Endothelial cell (in vitro differentiated cells): Measurements from ENCODE around the gene CLDN15. TPM values are rescaled to one million over a fixed set of nuclear protein-coding genes. Genes with fewer than 3 reads are reported as not detected.

Source experiments
- DNase-seq: peaks from one replicate; pipeline ENCODE4 v3.0.0; 2021; ENCODE audit warnings: low spot score
- H3K27ac Mint-ChIP-seq: one replicate; pipeline ENCODE4 v1.8.0; 2021; ENCODE audit warnings: mixed read lengths, inconsistent platforms; ENCODE audit not compliant: unreplicated experiment
- H3K27me3 Mint-ChIP-seq: one replicate; pipeline ENCODE4 v1.8.0; 2021; ENCODE audit warnings: mild to moderate bottlenecking, moderate library complexity, mixed read lengths, inconsistent platforms; ENCODE audit not compliant: unreplicated experiment
- H3K36me3 Mint-ChIP-seq: one replicate; pipeline ENCODE4 v1.8.0; 2021; ENCODE audit warnings: mild to moderate bottlenecking, low read depth, mixed read lengths, inconsistent platforms; ENCODE audit not compliant: unreplicated experiment
- H3K4me1 Mint-ChIP-seq: one replicate; pipeline ENCODE4 v1.8.0; 2021; ENCODE audit warnings: mild to moderate bottlenecking, mixed read lengths, inconsistent platforms; ENCODE audit not compliant: unreplicated experiment
- H3K4me3 Mint-ChIP-seq: one replicate; pipeline ENCODE4 v1.8.0; 2021; ENCODE audit warnings: mild to moderate bottlenecking, mixed read lengths, inconsistent platforms; ENCODE audit not compliant: unreplicated experiment
- H3K9me3 Mint-ChIP-seq: one replicate; pipeline ENCODE4 v1.8.0; 2021; ENCODE audit warnings: mixed read lengths, inconsistent platforms; ENCODE audit not compliant: unreplicated experiment
- total RNA-seq: library from RNA; stranded (reverse); fragmentation: NEBNext Ultra II Directional; extraction: Animal tissue kit (Norgen Biotek cat#: 25700); gene quantifications from one replicate; pipeline ENCODE4 v1.2.1, GENCODE V29; 2021; ENCODE audit not compliant: unreplicated experiment
- TF ChIP-seq, protein P1 (sequence below): fragments of 200-600 bp; sonication (generic); IDR thresholded peaks from one replicate; pipeline ENCODE4 v1.5.0; 2021; ENCODE audit warnings: antibody characterized with exemption; ENCODE audit not compliant: unreplicated experiment

CLDN15 gene
- total RNA-seq, 1 donor from 2014 or later = 10.5 TPM

DNA sequence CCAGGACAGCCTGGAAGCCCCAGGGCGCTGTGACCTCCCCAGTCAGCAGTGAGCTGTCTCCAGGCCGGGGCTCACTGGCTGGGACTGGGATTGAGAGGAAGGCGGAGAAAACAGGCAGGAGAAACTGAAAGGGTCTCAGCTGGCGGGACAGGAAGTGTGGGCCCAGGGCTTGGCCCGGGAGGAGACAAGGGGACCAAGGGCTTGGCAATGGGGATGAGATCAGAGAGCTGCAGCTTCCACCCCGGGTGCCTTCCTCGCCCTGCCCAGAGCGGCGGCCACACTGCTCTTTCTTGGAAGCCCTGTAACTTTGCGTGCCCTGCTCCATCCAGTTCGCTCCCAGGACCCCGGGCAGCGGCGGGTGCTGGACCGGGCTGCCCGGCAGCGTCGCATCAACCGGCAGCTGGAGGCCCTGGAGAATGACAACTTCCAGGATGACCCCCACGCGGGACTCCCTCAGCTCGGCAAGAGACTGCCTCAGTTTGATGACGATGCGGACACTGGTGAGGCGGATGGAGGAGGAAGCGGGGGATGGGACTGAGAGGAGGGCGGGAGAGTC lies 15.2 kb downstream of the CLDN15 start:
- peaks cover 13% of the 10 kb centered on the region for H3K27me3 Mint-ChIP-seq
- no peak for DNase-seq

DNA sequence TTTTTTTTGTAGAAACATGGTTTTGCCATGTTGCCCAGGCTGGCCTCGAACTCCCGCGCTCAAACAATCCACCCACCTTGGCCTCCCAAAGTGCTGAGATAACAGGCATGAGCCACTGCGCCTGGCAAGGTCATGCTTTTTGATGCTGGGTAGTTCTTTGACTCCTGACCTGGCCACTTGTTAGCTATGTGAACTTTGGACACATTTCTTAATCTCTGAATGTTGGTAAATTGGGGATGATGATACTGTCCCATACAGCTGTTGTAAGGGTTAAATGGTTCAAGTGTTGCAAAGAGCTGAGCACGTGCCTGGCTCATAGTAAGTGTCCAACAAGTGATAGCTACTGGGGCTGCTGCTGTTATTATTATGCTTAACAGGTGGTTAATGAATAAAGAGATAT lies 17.3 kb downstream of the CLDN15 start:
- Mint-ChIP-seq H3K9me3 (no peaks in the 10 kb centered on the region), H3K36me3 (peaks cover 18% of the 10 kb centered on the region), H3K27ac (no peak overlapping the region), H3K27me3 (peaks cover 16% of the 10 kb centered on the region), H3K4me1 (peaks cover 18% of the 10 kb centered on the region), H3K4me3 (no peak overlapping the region)
- DNase-seq = no peak
- TF ChIP-seq, protein P1, sequence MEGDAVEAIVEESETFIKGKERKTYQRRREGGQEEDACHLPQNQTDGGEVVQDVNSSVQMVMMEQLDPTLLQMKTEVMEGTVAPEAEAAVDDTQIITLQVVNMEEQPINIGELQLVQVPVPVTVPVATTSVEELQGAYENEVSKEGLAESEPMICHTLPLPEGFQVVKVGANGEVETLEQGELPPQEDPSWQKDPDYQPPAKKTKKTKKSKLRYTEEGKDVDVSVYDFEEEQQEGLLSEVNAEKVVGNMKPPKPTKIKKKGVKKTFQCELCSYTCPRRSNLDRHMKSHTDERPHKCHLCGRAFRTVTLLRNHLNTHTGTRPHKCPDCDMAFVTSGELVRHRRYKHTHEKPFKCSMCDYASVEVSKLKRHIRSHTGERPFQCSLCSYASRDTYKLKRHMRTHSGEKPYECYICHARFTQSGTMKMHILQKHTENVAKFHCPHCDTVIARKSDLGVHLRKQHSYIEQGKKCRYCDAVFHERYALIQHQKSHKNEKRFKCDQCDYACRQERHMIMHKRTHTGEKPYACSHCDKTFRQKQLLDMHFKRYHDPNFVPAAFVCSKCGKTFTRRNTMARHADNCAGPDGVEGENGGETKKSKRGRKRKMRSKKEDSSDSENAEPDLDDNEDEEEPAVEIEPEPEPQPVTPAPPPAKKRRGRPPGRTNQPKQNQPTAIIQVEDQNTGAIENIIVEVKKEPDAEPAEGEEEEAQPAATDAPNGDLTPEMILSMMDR = no peak

More for the DNA sequence above, 15.2 kb downstream of the CLDN15 start:
- peak overlapping the region; percentile 40 for H3K27ac Mint-ChIP-seq
- TF ChIP-seq, protein P1 = no peak
- peaks cover 18% of the 10 kb centered on the region for H3K36me3 Mint-ChIP-seq
- peaks cover 11% of the 10 kb centered on the region for H3K4me1 Mint-ChIP-seq
- H3K4me3 Mint-ChIP-seq = no peak overlapping the region
- H3K9me3 Mint-ChIP-seq = no peaks in the 10 kb centered on the region

DNA sequence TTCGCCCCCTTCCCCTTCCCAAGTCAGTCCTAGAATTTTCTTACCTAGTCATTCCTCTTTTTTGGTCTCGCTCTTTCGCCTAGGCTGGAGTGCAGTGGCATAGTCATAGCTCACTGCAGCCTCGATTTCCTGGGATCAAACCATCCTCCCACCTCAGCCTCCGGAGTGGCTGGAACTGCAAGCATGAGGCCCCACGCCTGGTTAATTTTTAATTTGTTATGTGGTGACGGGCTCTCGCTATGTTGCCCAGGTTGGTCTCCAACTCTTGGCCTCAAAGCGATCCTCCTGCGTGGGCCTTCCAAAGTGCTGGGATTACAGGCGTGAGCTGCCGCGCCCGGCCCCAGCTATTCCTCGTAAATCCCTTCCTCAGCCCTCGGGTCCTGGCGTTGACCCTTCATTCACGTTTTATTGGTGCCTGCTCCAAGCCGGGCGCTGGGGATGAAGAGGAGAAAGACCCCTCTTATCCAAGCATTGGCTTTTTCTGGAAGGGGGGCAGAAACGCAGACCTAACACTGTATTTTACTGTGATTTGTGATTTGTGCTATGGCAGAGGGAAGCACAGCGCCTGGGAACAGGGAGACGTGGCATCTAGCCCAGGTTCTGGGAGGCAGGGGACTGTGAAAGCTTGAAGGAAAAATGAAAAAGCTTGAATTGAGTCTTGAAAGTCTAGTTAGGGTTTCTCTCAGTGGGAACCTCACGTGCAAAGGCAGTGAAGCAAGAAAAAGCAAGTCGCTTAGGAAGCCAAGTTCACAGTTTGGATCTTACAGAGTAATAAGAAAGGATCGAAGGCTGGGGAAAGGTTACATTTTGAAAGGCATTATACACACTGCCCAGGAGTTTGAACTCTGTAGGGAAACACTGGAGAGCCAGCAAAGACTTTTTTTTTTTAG lies 19.1 kb downstream of the CLDN15 start:
- no peaks in the 10 kb centered on the region for H3K9me3 Mint-ChIP-seq
- H3K4me1 Mint-ChIP-seq = peaks cover 18% of the 10 kb centered on the region
- H3K27ac Mint-ChIP-seq = peak overlapping the region; percentile 97
- H3K27me3 Mint-ChIP-seq = peaks cover 19% of the 10 kb centered on the region
- DNase-seq = no peak
- TF ChIP-seq, protein P1 = no peak
- peaks cover 4% of the 10 kb centered on the region for H3K36me3 Mint-ChIP-seq
- H3K4me3 Mint-ChIP-seq = peak overlapping the region; percentile 97

DNA sequence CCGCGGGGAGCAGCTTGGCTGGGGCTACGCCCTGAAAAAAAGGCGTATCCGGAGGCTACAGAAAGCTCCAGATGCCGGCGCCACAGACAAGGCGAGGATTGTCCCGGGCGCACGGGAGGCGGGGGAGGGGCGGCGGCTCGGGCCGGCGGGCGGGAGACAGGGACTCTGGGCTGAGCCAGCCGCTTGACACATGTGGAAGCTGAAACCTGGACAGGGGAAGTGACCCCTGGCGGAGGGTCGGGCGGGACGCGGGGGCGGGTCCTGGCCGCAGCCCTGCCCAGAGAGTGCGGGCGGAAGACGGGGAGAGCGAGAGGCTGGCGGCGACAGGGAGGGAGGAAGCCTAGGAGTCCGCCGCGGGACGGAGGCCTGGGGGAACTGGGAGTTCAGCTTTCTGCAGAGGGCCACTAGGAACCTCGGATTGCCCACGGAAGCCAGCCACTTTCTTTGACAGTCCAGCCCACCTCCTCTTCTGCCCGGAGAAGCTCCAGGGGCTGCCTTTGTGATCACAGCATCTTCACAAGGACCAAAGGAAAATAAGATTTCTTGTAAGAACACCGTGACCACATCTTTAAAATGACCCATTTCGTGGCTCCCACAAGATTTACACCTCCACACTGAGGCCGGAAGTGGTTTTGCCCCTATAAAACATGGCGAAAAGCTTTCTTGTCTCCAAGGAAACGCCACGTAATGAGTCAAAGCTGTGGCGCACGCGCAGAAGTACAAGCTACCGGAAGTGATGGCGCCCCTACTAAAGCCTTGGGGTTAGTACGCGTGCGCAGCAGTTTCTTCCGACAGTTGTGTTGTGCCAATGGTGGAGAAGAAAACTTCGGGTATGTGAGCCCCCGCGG lies 20.0 kb downstream of the CLDN15 start, which contains the start of the genes PLOD3 and ZNHIT1:
Gene PLOD3, minus strand, starts transcription at position 194 of the 848 bp plus-strand sequence. CDS start 307 bp downstream, outside the sequence.
Gene ZNHIT1, plus strand, starts transcription at position 778 of the 848 bp plus-strand sequence. Its CDS starts 31 bp downstream, at position 809.
- Mint-ChIP-seq H3K27ac (peak within 1 kb of the TSS; percentile 97), H3K36me3 (no peaks in the 10 kb centered on the region), H3K4me1 (peaks cover 18% of the 10 kb centered on the region), H3K4me3 (peak within 1 kb of the TSS; percentile 97), H3K27me3 (peaks cover 15% of the 10 kb centered on the region), H3K9me3 (no peaks in the 10 kb centered on the region)
- peak; percentile 91 for DNase-seq
- TF ChIP-seq, protein P1 = peak; percentile 25
